22Rv1 (cell line): Measurements from ENCODE around the gene MAP9.

ENCODE experiments used
- CTCF ChIP-seq: fragments of 450-650 bp; IDR thresholded peaks from 2 replicates; pipeline ENCODE4 v1.5.1; 2017; ENCODE audit warnings: mild to moderate bottlenecking
- ZFX ChIP-seq: fragments of 450-650 bp; IDR thresholded peaks from 2 replicates; pipeline ENCODE4 v1.6.1; 2017; ENCODE audit warnings: antibody characterized with exemption, borderline replicate concordance

- TF ChIP-seq CTCF (no peak), ZFX (no peak)
Observed at GRCh38 chr4:155411546-155411945, 34.8 kb upstream of the MAP9 start.
